Caki2 (cell line): ENCODE measurements around the gene NPTXR. TPM values are rescaled to one million over a fixed set of nuclear protein-coding genes. Genes with fewer than 3 reads are reported as not detected.
"Not testable (repeated sequence)": the region's sequence is repeated elsewhere in the genome, so short reads cannot be mapped to it uniquely, and the experiment has no call there.

Source experiments
- DNase-seq: peaks from one replicate; pipeline ENCODE4 v3.0.0-alpha.2; 2015; ENCODE audit warnings: low read depth
- in situ Hi-C: cut with HindIII; loops from 2 replicates; pipeline ENCODE4 v1.10.0; 2016; ENCODE audit warnings: low sequenced_read_pairs, low pct_unique_long_range_greater_than_20kb, mixed read lengths
- total RNA-seq: library from RNA; depleted of rRNA; stranded (reverse); fragments of >200 nt; shearing (Covaris generic); gene quantifications from 2 replicates; pipeline ENCODE4 v1.2.3, GENCODE V29; 2014; ENCODE audit warnings: low replicate concordance

Gene NPTXR
- total RNA-seq, 1 experiment from 2014 or later = 6.7 TPM

DNA sequence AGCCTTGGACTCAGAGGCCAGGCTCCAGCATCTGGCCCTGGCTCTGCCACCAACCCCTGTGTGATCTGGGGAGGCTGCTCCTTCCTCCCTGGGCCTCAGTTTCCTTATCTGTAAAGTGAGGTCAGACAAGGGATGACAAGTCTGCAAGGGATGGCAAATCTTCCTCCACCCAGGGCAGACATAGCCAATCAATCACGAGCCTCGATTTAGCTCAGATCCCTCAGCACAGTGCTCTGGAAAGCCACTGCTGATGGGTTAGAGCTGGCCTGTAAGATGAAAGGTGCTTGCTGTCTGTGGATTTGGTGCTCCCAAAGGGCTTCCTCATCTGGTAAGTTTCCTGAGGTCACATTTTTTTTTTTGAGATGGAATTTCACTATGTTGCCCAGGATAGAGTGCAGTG, 20.2 kb downstream of the NPTXR start:
- in situ Hi-C loops = no loop called here
- DNase-seq = no peak

DNA sequence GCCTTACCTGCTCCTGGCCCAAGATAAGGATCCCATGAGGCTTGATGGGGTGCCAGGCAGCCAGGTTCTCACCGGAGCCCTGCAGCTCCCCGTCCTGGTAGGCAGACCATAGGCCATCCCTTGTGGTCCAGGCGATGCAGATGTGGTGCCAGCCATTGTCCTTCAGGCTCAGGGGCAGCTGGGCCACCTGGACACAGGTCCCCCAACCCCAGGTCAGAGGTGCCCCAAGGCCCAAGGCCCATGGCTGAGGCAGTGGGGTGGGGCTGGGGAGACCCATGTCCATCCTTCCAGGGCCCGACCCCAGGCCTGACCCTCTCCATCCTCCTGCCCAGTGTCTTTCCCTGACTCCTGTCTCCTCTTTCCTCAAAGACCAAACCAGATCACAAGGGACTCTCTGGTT, 20.8 kb downstream of the NPTXR start:
- in situ Hi-C loops = no loop called here
- DNase-seq = no peak

DNA sequence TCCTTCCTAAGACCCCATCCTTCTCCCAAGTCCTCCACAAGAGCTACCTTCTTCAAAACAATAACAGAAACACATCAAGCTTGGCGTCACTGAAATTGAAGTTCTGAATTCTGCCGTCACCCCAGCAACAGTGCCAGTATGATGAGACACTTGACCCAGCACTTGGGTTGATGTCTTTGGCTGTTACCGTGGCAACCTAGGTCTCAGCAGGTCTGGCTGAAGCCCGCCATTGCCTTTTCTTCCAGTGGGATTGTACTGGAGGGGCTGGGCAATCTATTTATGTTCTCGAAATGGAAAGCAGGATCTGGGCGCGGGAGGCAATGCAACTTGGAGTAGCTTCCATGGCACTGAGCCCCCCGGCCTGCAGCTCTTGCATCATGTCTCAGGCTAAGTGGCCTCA, 23.8 kb downstream of the NPTXR start:
- in situ Hi-C loops = no loop called here
- DNase-seq = no peak

DNA sequence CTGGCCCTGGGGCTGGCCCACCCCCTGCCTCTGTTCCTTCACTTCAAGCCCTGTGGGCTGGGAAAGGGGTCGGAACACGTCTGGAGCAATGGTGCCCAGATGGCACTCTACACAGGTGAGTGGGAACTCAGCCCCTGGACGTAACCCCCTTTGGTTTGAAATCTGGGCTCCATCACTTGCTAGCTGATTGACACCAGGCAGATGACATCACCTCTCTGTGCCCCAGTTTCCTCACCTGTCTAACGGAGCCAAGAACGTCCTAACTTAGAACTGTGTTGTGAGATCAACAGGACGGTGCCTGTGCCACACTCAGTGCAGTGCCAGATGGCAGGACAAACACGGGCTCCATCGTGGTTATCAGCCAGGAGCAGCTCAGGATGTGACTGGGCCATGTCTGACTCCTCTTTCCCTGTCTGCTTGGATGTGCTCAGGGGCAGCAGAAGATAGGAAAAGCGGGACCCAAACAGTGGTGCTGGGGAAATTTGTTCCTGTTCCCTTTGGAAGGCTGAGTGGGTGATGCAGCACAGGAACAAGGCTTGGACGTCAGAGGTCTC, 24.4 kb downstream of the NPTXR start:
- no peak for DNase-seq
- in situ Hi-C loops = no loop called here

DNA sequence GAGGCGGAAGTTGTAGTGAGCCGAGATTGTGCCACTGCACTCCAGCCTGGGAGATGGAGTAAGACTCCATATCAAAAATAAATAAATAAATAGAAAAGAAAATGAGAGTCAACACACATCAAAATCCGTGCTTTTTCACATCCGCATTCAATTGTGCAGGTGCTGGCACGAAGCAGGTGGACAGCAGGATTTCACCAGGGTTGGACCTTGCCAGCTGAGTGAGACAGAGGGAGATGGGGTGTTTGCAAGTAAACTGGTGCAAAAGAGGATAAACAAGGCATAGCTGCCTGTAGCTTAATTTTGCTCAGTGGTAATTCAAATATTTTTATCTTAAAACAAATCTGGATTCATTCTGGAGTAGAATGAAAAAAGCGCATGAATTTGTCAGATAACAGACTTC, 26.6 kb downstream of the NPTXR start:
- no peak for DNase-seq
- in situ Hi-C loops = no loop called here

DNA sequence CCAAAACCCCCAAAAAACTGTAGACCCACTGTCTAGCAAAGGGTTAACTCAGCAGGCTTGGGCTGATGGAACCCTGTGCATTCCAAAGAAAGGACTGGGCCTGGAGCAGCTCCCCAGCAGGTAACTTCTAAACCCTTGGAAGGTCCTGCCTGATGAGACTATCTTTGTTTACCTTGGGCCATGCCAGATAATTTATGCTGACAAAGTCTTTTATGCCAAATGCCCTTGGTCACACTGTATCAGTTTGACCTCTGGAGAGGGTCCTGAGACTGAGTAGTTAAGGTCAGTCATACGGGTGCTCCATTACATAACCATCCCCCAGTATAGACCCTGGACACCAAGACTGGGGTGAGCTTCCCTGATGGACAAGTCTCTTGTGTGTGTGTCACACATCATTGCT, 28.0 kb downstream of the NPTXR start:
- no peak for DNase-seq
- in situ Hi-C loops = no loop called here

DNA sequence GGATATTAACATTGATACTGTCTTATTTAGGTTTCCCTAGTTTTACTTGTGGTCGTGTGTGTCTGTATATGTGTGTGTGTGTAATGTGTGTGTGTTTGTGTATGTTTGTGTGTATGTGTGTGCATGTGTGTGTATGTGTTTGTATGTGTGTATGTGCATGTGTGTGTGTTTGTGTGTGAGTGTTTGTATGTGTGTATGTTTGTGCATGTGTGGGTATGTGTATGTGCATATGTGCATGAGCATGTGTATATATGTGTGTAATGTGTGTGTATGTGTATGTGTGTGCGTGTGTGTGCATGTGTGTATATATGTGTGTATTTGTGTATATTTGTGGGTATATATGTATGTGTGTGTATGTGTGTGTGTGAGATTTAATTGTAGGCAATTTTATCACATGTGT, 32.6 kb downstream of the NPTXR start:
- DNase-seq = no peak
- in situ Hi-C loops = no loop called here

DNA sequence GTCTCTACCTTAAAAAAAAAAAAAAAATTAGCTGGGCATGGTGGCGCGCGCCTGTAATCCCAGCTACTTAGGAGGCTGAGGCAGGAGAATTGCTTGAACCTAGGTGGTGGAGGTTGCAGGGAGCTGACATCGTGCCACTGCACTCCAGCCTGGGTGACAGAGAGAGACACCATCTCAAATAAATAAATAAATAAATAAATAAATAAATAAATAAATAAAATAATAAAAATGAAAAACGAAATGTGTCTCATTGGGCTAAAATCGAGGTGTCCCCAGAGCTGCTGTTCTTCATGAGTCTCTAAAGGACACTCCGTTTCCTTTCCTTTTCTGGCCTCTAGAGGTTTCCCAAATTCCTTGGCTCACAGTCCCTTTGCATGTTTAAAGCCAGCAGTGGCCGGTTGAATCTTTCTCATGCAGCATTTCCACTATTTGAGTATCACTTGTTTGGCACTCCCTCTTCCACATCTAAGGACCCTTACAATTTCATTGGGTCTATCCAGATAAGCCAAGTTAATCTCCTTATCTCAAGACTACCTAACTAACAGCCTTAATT, 38.7 kb downstream of the NPTXR start:
- in situ Hi-C loops, DNase-seq: not testable (repeated sequence)

DNA sequence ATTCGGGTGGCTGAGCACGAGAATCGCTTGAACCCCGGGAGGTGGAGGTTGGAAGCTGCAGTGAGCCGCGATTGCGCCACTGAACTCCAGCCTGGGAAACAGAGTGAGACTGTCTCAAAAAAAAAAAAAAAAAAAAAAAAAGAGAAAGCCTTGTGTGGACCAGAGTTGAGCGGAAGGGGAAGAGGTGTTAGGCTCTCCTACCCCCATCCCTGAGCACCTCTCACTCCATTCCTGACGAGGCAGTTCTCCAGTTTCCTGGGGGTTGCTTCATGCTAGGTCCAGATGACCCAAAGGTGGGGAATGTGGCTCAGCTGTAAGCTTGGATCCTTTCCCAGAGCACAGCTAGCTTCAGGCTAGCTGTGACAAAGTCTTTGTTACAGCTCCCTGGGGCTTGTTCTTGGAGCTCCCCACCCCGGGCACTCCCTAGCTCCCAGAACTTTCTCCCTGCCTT, 41.1 kb downstream of the NPTXR start:
- in situ Hi-C loops = no loop called here

DNA sequence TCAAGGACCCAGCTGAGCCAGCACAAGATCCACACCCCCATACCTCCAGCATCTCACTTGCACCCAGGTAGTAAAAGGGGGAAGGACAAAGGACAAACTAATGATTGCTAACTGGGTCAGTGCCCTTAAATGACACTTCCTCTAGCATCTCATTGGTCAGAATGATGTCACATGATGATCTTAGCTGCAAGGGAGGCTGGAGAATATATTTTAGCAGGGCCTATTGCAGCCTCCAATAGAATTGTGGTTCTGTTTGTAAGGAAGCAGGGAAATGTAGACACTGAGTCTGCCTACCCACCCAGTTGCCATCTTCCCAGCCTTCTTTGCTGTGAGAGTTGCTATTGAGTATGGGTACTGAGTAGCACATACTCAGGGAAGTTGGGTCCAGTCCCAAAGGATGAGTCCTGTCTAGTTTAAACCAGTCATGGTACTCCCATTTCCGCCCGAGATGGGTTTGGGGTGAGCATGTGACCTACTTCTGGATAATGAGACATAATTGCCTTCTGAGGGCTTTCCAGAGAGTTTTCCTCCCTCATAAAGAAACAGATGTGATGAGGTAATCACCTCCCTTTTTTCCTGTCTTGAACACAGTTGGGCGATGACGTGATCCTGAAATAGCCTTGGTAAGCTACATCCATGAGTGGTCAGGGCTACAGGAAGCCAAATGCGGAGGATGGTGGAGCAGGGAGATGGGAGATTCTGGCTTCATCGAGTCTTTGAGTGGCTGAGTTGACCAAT, 44.4 kb downstream of the NPTXR start:
- DNase-seq = no peak
- in situ Hi-C loops = no loop called here

More for the DNA sequence above, 41.1 kb downstream of the NPTXR start:
- peak; percentile 60 for DNase-seq

DNA sequence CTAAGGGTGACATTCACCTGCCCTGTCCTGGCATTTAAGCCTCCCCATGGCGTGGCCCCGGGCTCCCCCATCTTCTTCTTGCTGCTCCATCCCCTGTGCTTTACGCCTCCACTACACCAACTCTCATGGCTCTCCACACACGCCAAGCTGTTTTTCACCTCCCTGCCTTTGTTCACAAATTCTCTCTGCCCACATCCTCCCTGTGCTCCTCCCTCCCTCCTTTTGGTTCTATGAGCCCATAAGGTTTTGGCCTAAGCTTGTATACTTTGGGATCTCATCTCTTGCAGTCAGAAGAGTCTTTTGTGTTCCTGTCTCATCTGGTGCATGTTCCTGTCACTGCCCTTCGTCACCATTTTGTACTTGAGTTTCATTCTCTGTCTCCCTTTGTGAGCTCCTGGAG, 45.3 kb downstream of the NPTXR start:
- no peak for DNase-seq
- in situ Hi-C loops = no loop called here

DNA sequence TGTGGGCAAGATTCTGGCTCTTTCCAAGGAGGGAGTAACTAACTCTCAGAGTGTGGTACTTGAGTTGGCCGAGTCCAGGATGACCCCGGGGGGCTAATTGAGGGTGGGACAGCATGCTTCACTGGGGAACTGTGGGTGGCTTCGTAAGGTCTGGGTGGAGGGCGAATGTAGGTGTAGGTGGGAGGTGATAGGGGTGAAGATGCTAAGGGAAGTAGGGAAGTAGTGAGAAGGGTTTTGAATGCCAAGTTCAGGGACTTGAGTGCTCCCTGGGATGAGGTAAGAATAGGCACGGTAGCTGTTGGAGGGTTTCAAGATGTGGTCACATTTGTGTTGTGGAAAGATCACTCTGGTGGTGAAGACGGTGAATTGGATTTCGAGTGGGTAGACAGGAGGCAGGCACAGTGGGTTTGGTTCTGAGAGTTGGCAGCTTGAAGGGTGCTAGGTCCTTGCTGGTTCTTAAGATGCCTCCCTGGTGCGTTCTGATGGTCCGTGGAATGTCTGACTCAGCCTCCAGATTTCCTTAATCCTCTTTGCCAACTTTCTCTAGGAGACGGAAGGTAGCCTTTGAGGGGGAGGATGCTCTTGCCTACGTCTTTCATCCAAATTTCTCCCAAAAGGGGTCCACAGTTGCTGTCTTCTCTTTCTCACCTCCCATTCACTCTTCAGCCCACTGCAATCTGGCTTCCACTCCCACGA, 47.4 kb downstream of the NPTXR start:
- in situ Hi-C loops = no loop called here
- no peak for DNase-seq

DNA sequence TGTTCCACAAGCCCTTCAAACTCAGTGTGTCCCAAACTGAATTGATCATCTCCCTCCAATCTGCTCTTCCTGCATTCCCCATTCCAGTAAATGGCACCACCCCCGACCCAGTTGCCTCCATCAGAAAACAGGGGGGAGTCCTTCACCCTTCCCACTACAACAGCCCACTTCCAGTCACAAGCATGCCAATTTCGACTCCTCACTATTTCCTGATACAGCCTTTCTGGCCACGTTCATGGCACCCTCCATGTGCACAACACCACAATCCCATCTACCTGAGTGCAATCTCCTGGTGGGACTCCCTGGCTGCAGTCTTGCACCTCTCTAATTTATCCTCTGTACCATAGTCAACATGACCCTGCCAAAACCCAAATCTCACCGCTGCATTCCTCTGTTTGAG, 48.3 kb downstream of the NPTXR start:
- in situ Hi-C loops = no loop called here
- DNase-seq = no peak

DNA sequence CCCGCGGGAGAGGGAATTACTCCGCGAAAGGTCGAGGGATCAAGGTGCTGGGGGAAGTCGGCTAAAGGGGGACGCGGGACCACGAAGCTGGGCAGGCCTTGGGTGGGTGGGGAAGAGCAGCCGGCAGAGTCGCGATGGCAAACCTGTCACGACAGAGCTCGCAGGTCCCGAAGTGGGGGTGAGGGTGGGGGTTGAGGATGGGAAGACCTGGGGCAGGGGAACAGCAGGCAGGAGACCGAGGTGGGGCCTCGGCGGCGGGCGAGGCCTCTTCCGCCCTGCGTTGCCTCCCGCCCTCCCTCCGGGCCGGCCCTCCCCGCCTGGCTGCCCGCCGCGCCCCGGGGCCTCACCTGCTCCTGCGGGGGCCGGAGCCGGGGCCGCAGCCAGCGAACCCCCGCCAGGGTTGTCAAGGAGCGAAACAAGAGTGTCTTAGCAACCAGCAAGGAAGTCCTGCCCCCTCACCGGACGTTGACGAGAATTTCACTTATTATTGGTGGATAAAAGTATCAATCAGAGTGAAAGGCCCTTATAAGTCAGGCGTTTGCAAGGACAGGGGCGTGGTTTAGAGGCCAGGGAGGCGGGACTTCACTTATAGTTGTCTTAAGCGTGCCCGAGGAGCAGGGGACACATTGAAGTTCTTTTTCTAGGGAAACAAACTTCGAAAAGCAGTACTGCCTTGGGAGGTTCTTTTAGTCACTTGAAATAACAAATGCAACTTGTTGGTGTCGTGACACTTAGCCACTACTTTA, 49.9 kb downstream of the NPTXR start, which contains the start of gene DNAL4:
Gene DNAL4 (minus strand): TSS at position 423 of the 746 bp plus-strand sequence. CDS start 11,412 bp downstream, outside the sequence.
- in situ Hi-C loops = no loop called here
- peak; percentile 98 for DNase-seq

DNA sequence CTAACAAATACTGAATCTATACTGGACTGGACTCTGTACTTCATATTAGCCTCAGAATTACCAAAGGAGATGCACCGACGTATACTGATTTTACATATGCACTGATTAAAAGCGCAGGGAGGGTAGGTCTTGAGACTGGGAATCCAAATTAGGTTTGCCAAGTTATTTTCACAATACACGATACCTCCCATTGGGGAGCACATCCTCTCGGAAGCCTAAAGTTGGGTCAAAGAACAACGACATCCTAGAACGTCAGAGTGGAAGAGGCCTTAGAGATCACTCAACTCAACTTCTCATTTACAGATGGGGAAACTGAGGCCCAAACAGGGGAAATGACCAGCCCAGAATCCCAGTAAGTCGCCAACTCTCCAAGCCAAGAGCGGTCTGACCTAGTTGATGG, 50.5 kb downstream of the NPTXR start:
- in situ Hi-C loops = no loop called here
- no peak for DNase-seq

DNA sequence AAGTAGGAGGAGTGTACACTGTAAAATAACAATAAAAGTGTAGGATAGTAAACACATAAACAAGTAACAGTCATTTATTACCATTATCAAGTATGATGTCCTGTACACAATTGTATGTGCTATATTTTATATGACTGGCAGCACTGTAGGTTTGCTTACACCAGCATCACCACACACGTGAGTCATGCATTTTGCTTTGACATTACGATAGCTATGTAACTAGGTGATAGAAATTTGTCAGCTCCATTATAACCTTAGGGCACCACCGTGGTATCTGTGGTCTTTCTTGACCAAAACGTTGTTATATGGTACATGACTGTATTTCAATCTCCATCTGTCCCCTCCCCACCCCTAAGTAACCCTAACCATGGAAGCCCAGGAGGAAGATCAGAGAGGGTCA, 51.0 kb downstream of the NPTXR start:
- in situ Hi-C loops = no loop called here
- DNase-seq = peak; percentile 16

DNA sequence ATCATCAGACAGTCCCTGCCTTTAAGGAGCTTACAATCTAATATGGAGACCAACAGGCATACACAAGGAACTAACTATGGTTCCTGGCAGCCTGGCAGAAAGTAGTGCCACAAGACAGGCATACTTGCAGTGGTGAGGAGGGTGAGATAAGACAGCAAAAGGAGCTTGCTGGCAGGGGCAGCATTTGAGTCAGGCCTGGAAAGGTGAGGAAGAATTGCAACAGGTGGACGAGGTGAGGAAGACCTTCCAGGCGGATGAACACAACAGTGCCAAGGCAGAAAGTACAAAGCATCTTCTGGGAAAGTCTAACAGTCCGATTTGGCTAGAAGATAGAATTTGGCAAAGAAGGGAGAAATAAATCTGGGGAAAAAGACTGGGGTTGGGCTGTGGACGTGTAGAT, 54.2 kb downstream of the NPTXR start:
- DNase-seq = no peak

DNA sequence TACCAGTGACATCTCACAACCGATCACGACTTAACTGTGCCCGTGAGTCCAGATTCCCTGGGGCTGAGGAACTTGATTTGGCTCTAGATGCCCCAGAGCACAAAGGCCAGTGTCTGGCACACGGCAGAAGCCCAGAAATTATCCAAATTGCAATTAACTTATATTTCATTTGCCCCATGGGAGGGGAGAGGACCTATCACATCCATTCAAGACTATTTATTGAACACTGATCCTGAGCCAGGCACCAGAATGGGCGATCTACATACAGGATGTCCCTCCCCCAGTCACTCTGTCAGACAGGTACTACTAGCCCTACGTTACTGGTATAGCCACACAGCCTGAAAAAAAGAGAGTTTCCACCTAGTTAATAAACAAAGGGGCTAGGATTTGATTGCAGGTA, 55.0 kb downstream of the NPTXR start:
- in situ Hi-C loops = no loop called here

More for the DNA sequence above, 54.2 kb downstream of the NPTXR start:
- in situ Hi-C loops = no loop called here

More for the DNA sequence above, 55.0 kb downstream of the NPTXR start:
- DNase-seq = no peak
